HEK293T (cell line): Measurements from ENCODE around the gene ZNF865.
A peak's percentile ranks its signal among the peaks of the same experiment; 100 is the strongest.

Experiments
- CTCF ChIA-PET: fragments of 350-600 bp; formaldehyde crosslinking; extraction: SDS; loops from one replicate; lab custom pipeline; 2021; ENCODE audit warnings: antibody characterized with exemption, inconsistent platforms; lab: Yijun Ruan, JAX
- POLR2A ChIA-PET: fragments of 350-600 bp; formaldehyde crosslinking; extraction: SDS; loops from one replicate; lab custom pipeline; 2020; ENCODE audit warnings: antibody characterized with exemption, inconsistent platforms; lab: Yijun Ruan, JAX
- DNase-seq: peaks from one replicate; pipeline ENCODE4 v3.0.0; 2012; ENCODE audit warnings: mixed read lengths; ENCODE audit errors: extremely low spot score
- ARNT ChIP-seq: fragments of 450-650 bp; IDR thresholded peaks from 2 replicates; pipeline ENCODE4 v1.6.1; 2017; ENCODE audit warnings: mild to moderate bottlenecking
- BHLHE40 ChIP-seq: fragments of 450-650 bp; IDR thresholded peaks from 2 replicates; pipeline ENCODE4 v1.6.1; 2016; ENCODE audit warnings: mild to moderate bottlenecking, moderate library complexity, borderline replicate concordance
- CTBP1 ChIP-seq: fragments of 450-650 bp; IDR thresholded peaks from 2 replicates; pipeline ENCODE4 v1.6.1; 2016; ENCODE audit warnings: borderline replicate concordance
- ELF4 ChIP-seq: fragments of 450-650 bp; IDR thresholded peaks from 2 replicates; pipeline ENCODE4 v1.6.1; 2017; ENCODE audit warnings: antibody characterized with exemption
- FOXA1 ChIP-seq: fragments of 450-650 bp; IDR thresholded peaks from 2 replicates; pipeline ENCODE4 v1.6.1; 2016; ENCODE audit warnings: mild to moderate bottlenecking
- FOXK2 ChIP-seq: fragments of 450-650 bp; IDR thresholded peaks from 2 replicates; pipeline ENCODE4 v1.6.1; 2016; ENCODE audit warnings: mild to moderate bottlenecking
- FOXM1 ChIP-seq: fragments of 450-650 bp; IDR thresholded peaks from 2 replicates; pipeline ENCODE4 v1.6.1; 2017; ENCODE audit warnings: mild to moderate bottlenecking, borderline replicate concordance
- HDGF ChIP-seq: fragments of 450-650 bp; IDR thresholded peaks from 2 replicates; pipeline ENCODE4 v1.6.1; 2017; ENCODE audit warnings: antibody characterized with exemption, borderline replicate concordance
- L3MBTL2 ChIP-seq: fragments of 450-650 bp; conservative IDR thresholded peaks from 2 replicates; pipeline ENCODE4 v1.6.1; 2016; ENCODE audit warnings: mild to moderate bottlenecking
- LEF1 ChIP-seq: fragments of 450-650 bp; IDR thresholded peaks from 2 replicates; pipeline ENCODE4 v1.6.1; 2017; ENCODE audit warnings: mild to moderate bottlenecking, borderline replicate concordance
- NFRKB ChIP-seq: fragments of 450-650 bp; IDR thresholded peaks from 2 replicates; pipeline ENCODE4 v1.6.1; 2016; ENCODE audit warnings: mild to moderate bottlenecking, moderate library complexity
- SP1 ChIP-seq: fragments of 450-650 bp; IDR thresholded peaks from 2 replicates; pipeline ENCODE4 v1.6.1; 2017
- SUZ12 ChIP-seq: fragments of 450-650 bp; IDR thresholded peaks from 2 replicates; pipeline ENCODE4 v1.6.1; 2016; ENCODE audit warnings: mild to moderate bottlenecking
- TARDBP ChIP-seq: fragments of 450-650 bp; IDR thresholded peaks from 2 replicates; pipeline ENCODE4 v1.6.1; 2016
- ZNF384 ChIP-seq: fragments of 450-650 bp; IDR thresholded peaks from 2 replicates; pipeline ENCODE4 v1.6.1; 2016
- TF ChIP-seq, protein P1 (sequence below): fragments of 450-650 bp; IDR thresholded peaks from 2 replicates; pipeline ENCODE4 v1.6.1; 2016

ZNF865 gene

DNA sequence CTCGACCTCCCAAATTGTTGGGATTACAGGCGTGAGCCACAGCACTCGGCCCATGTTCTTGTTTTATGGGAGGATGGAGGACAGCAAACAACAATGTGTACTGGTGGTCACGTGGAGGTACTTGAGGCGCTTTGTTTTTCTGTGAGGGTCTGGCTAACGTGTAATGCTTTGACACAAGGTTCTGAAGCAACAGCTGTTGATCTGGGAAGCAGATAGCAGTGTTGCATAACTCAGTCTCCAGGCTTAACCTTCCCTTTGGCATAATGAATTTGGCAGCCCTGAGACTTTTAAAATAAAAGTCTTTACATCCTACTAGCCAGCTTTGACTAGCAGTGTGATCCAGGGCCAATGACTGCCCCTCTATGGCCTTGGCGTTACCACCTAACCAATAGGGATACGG is 28.4 kb downstream of the ZNF865 start:
- TF ChIP-seq NFRKB: no peak
- TF ChIP-seq ELF4: no peak
- no peak for TF ChIP-seq FOXM1
- no peak for TF ChIP-seq ZNF384
- no peak for TF ChIP-seq CTBP1
- TF ChIP-seq ARNT: no peak
- no peak for TF ChIP-seq SUZ12
- no peak for TF ChIP-seq LEF1
- TF ChIP-seq L3MBTL2: no peak
- no peak for TF ChIP-seq FOXA1
- TF ChIP-seq HDGF: no peak
- TF ChIP-seq SP1: no peak
- no peak for TF ChIP-seq TARDBP
- no peak for TF ChIP-seq BHLHE40
- TF ChIP-seq, protein P1, sequence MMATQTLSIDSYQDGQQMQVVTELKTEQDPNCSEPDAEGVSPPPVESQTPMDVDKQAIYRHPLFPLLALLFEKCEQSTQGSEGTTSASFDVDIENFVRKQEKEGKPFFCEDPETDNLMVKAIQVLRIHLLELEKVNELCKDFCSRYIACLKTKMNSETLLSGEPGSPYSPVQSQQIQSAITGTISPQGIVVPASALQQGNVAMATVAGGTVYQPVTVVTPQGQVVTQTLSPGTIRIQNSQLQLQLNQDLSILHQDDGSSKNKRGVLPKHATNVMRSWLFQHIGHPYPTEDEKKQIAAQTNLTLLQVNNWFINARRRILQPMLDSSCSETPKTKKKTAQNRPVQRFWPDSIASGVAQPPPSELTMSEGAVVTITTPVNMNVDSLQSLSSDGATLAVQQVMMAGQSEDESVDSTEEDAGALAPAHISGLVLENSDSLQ: no peak
- no peak for TF ChIP-seq FOXK2
- ChIA-PET POLR2A (interaction anchor here (1.0 to 2.1 kb wide), 8 partner anchors 9 to 38 kb away, joined by 3 to 16 read pairs (median 5); partner anchors contain the start of genes FIZ1, U2AF2, ZNF524 and ZNF784), CTCF (interaction anchor here (0.6 to 2.1 kb wide), 4 partner anchors 13 to 544 kb away, joined by 3 to 12 read pairs (median 3); partner anchors contain the start of gene FIZ1)
- DNase-seq: no peak

DNA sequence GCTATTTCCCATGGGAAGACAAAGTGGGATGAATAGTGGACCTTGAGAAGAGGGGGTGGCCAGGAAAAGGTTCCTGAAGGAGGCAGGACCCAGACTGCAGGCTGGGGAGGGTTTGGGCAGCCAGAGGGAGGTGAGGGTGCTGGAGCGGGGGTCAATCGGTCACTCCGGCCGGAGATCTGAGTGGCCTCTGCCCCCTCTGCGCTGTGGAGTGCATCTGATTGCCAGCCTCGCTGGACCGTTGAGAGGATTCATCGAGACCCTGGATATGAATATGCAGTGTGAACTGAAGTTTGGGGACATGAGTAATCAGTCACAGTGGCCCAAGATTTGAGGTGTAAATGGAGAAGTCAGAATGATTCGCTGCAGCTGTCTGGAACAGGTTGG is 29.9 kb downstream of the ZNF865 start:
- TF ChIP-seq SUZ12: no peak
- ChIA-PET POLR2A (interaction anchor here (0.9 to 1.4 kb wide), 3 partner anchors 11 to 30 kb away, joined by 3 to 6 read pairs (median 4); partner anchors contain the start of genes ZNF784 and ZNF865), CTCF (interaction anchor here (0.6 kb wide), 1 partner anchor 19 kb away, joined by 3 read pairs; no protein-coding TSS in a partner anchor)
- DNase-seq: no peak

- ChIA-PET CTCF (interaction anchor here (0.6 kb wide), 2 partner anchors 18 to 36 kb away, joined by 3 to 5 read pairs; no protein-coding TSS in a partner anchor), POLR2A (interaction anchor here (0.6 to 2.4 kb wide), 5 partner anchors 11 to 469 kb away, joined by 3 to 12 read pairs (median 3); partner anchors contain the start of genes CCDC106, U2AF2 and ZNF784)
- no peak for DNase-seq
- TF ChIP-seq L3MBTL2 (no peak), HDGF (no peak), FOXK2 (no peak), FOXM1 (no peak), CTBP1 (no peak)
- TF ChIP-seq, protein P1: no peak
Observed at GRCh38 chr19:55635856-55636440, 30.5 kb downstream of the ZNF865 start.

GRCh38 chr19:55636723-55637122 is 31.3 kb downstream of the ZNF865 start:
- TF ChIP-seq L3MBTL2: no peak
- TF ChIP-seq TARDBP: no peak
- TF ChIP-seq CTBP1: no peak
- TF ChIP-seq ELF4: no peak
- TF ChIP-seq NFRKB: no peak
- TF ChIP-seq BHLHE40: no peak
- no peak for TF ChIP-seq SP1
- TF ChIP-seq HDGF: no peak
- TF ChIP-seq FOXK2: no peak
- no peak for TF ChIP-seq ZNF384
- TF ChIP-seq ARNT: no peak
- TF ChIP-seq LEF1: no peak
- TF ChIP-seq SUZ12: no peak
- TF ChIP-seq, protein P1: no peak
- no peak for TF ChIP-seq FOXM1
- no peak for TF ChIP-seq FOXA1
- DNase-seq: no peak
- ChIA-PET POLR2A (interaction anchor here (0.6 to 2.4 kb wide), 7 partner anchors 8 to 577 kb away, joined by 3 to 12 read pairs (median 3); partner anchors contain the start of genes U2AF2 and ZNF784), CTCF (no interaction called here)

- no peak for TF ChIP-seq FOXM1
- TF ChIP-seq HDGF: no peak
- TF ChIP-seq ZNF384: no peak
- TF ChIP-seq BHLHE40: no peak
- no peak for TF ChIP-seq LEF1
- TF ChIP-seq CTBP1: no peak
- no peak for TF ChIP-seq ARNT
- no peak for TF ChIP-seq SP1
- TF ChIP-seq FOXK2: no peak
- no peak for DNase-seq
- ChIA-PET CTCF (no interaction called here), POLR2A (interaction anchor here (1.2 to 2.4 kb wide), 4 partner anchors 9 to 17 kb away, joined by 3 to 12 read pairs (median 6); partner anchors contain the start of genes U2AF2 and ZNF784)
Observed at GRCh38 chr19:55637534-55637933, 32.1 kb downstream of the ZNF865 start.

DNA sequence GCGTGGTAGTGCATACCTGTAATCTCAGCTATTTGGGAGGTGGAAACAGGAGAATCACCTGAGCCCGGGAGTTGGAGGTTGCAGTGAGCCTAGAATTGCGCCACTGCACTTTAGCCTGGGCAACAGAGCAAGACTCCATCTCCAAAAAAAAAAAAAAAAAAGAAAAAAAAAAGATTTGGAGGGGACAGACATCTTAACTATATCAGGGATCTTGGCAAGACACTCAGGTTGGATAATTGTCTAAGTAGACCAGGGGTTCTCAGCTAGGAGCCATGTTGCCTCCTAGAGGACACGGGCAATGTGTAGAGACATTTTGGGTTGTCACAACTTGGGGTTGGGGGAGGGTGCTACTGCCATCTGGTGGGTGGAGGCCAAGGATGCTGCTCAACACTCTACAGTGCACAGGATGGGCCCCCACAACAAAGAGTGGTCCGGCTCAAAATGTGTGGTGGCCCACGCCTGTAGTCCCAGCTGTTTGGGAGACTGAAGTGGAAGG is 33.5 kb downstream of the ZNF865 start:
- CTCF ChIA-PET: interaction anchor here (0.6 to 1.3 kb wide), 6 partner anchors 10 to 395 kb away, joined by 3 to 6 read pairs (median 4); partner anchors contain the start of gene U2AF2
- POLR2A ChIA-PET: interaction anchor here (0.7 to 1.8 kb wide), 2 partner anchors 15 to 35 kb away, joined by 3 read pairs; no protein-coding TSS in a partner anchor
- peak; percentile 26 for DNase-seq
- TF ChIP-seq FOXM1 (no peak), ELF4 (no peak), SUZ12 (no peak)
- TF ChIP-seq, protein P1: no peak
